ENCODE results near the gene GULP1.
A peak's percentile ranks its signal among the peaks of the same experiment; 100 is the strongest.
"Not testable (repeated sequence)": the region's sequence is repeated elsewhere in the genome, so short reads cannot be mapped to it uniquely, and the experiment has no call there.

GULP1 gene, protein sequence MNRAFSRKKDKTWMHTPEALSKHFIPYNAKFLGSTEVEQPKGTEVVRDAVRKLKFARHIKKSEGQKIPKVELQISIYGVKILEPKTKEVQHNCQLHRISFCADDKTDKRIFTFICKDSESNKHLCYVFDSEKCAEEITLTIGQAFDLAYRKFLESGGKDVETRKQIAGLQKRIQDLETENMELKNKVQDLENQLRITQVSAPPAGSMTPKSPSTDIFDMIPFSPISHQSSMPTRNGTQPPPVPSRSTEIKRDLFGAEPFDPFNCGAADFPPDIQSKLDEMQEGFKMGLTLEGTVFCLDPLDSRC

DNA sequence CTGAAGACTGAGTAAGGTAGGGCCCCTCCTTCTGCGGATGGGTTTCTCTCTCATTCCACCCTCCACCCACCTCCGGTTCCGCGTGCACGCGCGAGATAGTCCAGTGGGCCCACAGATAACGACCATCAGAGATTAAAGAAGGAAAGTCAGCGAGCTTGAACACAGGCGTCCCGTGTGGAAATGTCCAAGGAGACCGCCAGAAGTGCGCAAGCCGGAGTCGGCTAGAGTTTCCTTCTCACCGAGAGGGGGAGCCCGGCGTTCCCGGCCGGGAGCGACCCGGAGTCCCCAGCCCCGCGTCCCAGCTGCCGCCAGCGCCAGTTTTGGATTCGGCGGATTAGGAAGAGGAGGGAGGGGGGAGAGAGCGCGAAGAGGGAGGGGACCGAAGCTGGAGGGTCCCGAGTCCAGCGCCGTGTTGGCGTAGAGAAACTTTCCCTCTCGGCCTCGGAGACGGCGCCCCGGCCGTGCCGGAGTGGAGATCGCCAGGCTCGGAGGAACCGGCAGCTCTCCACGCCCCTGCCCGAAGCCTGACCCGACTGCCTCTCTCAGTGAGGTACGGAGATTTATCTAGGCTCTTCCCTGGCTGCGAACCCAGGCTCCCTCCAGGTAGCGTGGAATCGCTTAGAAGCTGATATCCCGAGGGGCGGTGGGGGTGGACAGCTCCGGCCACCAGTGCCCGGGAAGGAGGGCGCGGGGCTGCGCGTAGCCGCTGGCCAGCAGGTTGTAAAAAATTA lies at the start of gene GULP1:
GULP1 (plus strand) TSS at position 258 of the 731 bp plus-strand sequence. CDS start 185,829 bp downstream, outside the sequence.
- peak; percentile 43 for DNase-seq

DNA sequence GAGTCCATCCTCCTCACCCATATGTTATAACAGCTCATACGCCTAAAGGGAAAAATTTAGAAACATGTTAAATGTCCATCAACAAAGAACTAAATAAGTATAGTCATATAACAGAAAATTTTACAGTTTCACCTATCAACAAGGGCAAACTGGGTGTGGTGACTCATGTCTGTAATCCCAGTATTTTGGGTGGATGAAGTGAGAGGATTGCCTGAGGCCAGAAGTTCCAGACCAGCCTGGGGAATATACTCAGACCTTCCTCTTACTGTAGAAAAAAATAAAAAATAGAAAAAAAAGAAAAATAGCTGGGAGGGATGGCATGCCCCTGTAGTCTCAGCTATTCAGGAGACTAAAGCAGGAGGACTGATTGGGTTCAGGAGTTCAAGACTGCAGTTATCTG lies 48.3 kb upstream of the GULP1 start:
- DNase-seq = no peak

DNA sequence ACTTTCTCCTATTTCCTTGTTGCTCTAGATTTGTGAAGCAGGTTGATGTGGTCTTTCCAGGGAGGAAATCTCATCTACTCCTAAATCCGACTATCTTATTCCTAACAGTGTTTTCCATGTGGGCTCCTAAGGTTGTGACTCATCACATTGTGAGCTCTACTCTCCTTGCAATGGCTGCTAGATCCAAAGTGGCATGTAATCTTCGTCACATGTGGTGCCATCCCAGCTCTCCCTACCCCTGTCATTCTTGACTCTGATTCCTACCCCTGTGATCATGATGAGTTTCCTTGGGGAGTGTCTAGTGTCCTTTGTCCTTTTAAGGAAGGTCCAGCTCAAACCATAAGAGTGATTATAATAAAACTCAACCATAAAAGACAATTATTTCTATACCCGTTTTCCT lies 47.3 kb upstream of the GULP1 start:
- DNase-seq = no peak

DNA sequence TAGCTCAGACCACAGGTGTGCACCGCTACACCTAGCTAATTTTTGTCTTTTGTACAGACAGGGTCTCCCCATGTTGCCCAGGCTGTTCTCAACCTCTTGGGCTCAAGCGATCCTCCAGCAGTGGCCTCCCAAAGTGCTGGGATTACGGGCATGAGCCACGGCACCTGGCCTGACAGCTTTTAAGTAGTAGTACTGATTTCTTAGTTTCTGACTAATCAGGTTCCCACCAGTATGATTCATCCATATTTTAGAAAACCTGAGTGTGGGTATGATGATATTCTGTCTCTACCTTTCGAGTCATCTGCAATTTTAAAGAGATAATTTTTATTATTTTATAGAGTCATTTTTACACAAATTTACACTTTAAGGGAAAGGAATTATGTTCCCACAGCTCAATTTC lies 46.4 kb upstream of the GULP1 start:
- DNase-seq = no peak

DNA sequence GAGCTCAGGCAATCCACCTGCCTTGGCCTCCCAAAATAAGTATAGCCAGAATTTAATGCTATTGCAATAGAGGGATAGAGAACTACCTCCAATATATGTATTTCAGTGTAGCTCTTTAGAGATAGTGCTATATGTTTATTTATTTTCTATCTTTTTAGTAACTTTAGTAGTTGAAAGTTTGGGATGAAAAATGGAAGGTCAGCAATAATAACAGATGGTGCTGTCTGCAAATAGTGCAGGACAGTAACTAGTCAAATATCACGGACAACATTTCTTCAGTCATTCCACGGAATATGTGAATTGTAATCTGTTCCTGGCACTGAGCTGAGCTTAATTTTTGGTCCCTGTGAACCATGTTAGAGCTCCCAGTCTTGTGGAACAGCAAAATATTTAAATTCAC lies 43.2 kb upstream of the GULP1 start:
- DNase-seq = no peak

DNA sequence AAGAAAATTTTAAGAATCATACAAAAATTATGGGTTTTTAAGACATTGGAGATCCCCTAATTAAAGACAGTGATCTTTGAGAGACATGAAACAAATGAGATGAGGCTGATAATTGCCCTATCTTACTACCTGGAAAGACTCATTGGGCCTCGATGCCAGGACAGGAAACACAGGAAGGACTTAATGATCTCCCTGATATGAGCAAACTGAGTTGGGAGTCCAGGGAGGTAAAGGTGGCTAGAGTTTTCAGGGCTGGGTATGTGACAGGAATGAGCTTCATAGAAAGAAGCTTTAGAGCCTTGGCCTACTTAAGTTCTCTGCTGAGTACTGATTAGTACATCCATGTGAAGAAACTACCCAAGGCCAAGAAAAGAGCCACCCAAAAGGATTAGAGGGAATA lies 40.6 kb upstream of the GULP1 start:
- DNase-seq = no peak

DNA sequence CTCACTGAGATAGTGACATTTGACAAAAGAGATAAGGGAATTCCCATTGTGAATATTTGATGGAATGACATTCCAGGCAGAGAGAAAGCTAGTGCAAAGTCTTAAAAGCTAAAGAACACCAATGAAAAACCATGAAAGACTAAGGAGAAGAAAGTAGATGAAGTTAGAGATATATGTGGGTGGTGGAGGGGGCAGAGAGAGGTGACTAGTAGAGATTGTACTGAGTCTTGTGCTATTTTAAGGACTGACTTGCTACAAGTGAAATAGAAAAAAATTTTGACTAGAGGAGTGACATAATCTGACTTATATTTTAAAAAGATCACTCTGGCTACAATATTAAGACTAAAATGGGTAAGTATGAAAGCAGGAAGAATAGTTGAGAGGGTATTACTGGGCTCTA lies 35.3 kb upstream of the GULP1 start:
- no peak for DNase-seq

DNA sequence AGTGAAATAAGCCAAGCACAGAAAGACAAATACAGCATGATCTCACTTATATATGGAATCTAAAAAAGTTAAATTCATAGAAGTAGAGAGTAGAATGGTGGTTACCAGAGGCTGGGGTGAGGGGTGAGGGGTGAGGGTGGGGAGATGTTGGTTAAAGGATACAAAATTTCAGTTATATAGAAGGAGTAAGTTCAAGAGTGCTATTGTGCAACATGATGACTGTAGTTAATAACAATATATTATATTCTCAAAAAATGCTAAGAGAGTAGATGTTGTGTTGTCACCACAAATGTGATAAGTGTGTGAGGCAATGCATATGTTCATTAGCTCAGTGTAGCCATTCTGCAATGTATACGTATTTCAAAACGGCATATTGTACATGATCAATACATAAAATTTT lies 26.4 kb upstream of the GULP1 start:
- DNase-seq = no peak

DNA sequence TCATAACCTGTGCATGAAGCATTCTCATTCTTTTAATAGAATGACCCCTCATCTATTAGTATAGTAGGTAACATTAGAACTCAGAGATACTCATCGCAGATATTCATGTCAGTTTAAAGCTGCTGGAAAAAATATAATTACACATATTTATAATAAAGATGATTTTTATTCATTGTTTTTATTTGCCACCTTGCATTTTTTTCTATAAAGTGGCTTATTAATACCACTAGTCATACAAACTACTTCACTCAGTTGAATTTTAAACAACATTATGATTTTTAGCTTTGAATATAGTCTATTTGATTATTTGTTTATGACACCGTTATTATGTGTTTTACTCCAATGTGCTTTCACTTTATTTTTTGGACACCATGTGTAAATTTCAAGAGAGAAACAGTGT lies 23.9 kb upstream of the GULP1 start:
- DNase-seq = no peak

DNA sequence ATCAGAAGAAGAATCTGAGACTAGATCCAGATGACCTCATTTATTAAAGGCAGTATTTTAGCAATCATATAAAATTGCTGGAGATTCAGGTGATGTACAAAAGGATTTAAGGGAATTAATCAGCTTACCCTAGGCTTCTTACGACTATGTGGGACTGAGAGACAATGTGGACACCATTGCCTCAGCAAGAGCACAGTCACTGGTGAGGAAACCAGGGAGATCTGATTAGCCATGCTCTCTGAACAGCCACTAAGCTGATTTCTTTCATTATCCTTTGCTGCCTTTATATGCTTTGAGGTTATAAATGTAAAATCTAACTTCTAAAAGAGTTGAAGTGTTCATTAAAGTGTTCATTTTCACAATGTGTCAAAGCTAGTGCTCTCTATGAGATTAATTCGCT lies 22.7 kb upstream of the GULP1 start:
- no peak for DNase-seq

DNA sequence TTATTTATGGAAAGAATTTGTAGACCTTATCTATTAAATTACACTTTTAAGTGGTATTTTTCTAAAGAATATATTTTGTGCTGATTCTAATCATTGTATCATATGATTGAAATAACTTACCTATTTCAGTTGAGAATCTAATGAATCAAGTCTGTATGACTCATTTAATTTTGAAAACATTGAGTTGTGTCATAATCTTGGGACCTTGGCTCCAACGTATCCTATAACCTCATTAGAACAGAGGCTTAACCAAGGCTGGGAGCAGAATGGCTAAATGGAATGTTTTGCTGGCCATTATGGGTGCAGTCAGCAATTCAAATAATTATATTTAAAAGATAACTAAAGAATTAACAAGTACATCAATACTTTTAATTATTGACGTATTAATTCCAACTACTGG lies 19.6 kb upstream of the GULP1 start:
- DNase-seq = no peak

DNA sequence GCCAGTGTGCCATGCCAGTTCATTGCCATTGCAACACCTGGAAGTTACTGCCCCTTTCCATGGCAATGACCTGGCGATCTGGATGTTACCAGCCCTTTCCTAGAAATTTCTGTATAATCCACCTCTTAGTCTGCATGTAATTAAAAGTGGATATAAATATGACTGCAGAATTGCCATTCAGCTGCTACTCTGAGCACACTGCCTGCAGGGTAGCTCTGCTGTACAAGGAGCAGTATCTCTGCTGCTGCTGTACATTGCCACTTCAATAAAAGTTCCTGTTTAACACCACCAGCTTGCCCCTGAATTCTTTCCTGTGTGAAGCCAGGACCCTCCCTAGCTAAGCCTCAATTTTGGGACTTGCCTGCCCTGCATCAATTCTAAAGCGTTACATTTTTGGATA lies 17.4 kb upstream of the GULP1 start:
- no peak for DNase-seq

DNA sequence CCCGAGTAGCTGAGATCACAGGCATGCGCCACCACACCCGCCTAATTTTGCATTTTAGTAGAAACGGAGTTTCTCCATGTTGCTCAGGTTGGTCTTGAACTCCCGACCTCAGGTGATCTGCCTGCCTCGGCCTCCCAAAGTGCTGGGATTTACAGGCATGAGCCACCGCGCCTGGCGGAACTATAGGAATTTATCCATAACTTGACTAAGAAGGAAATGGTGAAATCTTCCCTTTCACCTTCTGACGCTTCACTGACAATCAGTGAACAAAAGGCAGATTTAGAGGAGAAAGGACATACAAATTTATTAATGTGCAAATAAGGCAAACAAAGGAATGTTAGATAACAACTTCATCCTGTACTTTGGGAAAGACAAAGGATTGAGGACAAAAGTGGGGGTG lies 15.4 kb upstream of the GULP1 start:
- DNase-seq = no peak

DNA sequence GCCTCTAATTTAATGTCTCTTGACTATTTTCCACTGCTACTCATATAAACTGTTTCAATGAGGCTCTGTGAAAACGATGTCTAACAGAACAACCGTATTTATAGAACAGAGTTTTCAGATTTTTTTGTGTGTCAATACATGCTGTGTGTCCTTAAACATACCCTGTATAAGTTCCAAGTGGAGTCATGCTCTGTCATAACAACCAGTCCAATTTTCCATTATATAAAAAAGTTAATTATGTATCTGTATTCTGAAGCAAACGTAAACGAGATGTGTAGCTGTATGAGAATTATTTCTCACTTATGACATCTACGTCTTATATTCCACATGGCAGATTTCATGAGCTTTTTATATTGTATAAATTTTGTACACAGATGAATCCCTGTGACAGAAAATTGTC lies 13.9 kb upstream of the GULP1 start:
- no peak for DNase-seq

DNA sequence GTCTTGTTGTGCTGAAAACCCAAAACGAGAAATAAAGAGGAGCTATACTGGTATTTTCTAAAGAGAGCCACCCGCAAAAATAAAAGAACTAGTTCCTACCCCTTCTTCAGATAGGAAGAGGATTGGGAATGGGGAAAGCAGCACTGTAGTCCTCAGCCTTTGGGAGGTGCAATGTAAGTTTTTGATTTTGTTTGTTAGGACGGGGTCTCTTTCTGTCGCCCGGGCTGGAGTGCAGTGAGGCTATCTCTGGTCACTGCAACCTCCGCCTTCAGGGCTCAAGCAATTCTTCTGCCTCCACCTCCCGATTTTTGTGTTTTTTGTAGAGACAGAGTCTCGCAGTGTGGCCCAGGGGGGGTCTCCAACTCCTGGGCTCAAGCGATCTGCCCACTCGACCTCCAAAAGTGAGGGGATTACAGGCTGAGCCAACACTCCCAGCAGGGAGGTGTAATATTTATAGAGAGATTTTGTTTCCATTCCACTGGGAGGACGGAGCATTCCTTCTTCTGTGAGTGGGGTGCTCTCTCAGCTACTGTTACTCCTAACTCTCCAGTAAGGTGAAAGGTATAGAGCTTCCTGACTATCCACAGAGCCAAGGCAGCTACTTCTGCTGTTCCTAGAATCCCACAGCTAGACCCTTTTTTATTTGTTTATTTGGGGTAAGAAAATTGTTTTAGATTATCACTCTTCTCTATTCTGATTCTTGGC lies 13.1 kb upstream of the GULP1 start:
- DNase-seq = no peak

DNA sequence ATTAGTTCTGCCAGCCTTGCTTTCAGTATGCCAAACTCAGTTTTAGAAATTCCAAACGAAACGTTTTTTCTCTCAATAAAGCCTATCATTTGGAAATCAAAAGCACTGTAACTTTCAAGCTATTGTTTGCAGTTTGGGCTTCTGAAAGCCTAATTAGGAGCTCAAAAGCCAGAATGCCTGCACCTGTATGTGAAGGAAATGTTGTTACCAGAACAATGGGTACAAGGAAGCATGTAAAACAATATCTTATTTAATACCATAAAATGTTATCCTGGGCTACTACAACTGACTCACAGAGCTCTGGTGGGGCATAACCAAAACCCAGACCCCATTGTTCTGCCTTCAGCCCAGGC lies 12.6 kb upstream of the GULP1 start:
- DNase-seq = no peak

DNA sequence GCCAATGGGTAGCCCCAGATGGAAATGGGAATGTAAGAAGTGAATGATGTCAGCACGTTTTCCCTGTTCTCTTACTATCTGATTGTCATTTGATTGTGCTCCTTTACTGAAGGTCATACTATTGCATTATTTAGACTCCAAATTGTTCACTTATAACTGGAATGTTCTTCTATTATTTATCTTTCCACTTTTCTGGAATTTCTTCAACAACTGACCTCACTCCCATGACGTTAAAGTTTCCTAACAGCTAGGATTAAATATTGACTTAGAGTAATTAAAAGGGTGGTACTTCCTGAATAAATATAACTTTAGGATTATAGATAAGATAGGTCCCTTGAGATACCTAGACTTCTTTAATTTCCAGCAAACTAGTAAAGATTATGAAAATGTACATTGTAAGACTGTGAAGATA lies 10.9 kb upstream of the GULP1 start:
- no peak for DNase-seq

DNA sequence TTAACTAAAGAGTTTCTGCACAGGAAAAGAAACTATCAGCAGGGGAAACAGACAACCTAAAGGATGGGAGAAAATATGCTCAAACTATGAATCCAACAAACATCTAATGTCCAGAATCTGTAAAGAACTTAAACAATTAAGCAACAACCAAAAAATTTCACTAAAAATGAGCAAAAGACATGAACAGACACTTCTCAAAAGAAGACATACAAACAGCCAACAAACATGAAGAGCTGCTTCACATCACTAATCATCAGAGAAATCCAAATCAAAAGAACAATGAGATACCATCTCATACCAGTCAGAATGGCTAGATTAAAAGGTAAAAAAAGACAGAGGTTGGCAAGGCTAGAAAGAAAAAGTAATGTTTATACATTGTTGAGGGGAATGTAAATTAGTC lies 8.8 kb upstream of the GULP1 start:
- DNase-seq = no peak

DNA sequence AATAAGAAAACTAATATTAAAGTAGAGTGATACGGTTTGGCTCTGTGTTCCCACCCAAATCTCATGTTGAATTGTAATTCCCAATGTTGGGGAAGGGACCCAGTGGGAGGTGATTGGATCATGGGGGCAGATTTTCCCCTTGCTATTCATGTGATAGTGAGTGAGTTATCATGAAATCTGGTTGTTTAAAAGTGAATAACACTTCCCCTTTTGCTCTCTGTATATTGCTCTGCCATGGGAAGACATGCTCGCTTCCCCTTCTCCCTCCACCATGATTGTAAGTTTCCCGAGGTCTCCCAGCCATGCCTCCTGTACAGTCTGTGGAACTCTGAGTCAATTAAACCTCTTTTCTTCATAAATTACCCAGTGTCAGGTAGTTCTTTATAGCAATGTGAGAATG lies 7.4 kb upstream of the GULP1 start:
- not testable (repeated sequence) for DNase-seq

DNA sequence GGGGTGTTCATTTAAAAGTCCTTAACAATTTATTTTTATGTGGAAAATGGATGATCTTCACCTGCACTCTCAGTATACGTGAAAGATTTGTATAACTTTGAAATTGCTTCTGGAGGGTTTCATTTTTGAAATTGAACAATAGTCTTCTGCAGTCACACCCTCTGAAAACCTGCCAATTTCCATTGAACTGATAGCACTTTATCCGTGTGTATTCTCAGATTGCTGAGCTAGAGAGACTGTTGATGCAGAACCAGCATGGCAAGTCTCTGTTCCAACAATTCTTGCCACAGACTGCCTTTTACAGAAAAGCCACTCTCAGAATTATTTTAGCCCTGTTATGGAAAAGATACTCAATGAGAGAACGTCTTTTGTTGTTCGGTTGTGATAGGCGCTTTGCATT lies 6.6 kb upstream of the GULP1 start:
- no peak for DNase-seq

DNA sequence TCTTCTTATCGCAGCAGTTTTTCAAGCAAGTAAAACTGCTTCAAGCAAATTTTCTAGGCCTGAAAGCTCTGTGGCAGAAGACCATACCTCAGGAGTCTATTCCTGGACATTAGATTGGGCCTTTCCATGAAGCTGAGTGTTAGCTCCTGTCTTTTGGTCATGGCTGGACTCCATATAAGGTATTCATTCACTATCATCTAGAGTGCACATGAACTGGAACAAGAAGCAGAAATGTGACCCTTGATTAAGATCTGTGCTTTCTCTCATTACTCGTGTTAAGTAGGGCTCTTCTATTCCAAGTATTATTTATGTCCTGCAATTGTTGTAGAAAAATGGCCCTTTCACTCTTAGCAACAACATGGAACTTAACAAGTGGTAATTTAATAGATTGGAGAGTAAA lies 5.9 kb upstream of the GULP1 start:
- no peak for DNase-seq

DNA sequence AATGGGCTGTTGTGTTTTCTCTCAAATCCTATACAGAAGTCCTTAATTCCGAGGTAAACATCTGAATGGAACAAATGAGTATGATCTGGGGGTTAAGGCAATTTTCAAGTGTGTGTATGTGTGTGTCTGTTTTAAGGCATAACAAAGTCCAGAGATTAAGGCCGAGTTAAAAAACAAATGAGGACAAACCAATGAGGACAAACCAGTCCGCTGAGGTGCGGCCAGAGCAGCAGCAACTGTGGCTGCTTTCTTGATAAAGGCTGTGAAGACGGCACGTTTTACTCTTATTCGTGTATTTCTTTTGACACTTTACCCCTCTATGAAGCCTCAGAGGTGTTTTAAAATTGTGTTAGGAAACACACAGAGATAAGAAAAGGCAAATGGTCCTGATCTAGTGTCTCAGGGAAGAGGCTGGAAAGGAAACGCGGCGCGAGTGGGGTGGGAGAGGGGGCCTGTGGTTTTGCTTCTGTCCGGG lies 495 bp upstream of the GULP1 start:
- DNase-seq = no peak

DNA sequence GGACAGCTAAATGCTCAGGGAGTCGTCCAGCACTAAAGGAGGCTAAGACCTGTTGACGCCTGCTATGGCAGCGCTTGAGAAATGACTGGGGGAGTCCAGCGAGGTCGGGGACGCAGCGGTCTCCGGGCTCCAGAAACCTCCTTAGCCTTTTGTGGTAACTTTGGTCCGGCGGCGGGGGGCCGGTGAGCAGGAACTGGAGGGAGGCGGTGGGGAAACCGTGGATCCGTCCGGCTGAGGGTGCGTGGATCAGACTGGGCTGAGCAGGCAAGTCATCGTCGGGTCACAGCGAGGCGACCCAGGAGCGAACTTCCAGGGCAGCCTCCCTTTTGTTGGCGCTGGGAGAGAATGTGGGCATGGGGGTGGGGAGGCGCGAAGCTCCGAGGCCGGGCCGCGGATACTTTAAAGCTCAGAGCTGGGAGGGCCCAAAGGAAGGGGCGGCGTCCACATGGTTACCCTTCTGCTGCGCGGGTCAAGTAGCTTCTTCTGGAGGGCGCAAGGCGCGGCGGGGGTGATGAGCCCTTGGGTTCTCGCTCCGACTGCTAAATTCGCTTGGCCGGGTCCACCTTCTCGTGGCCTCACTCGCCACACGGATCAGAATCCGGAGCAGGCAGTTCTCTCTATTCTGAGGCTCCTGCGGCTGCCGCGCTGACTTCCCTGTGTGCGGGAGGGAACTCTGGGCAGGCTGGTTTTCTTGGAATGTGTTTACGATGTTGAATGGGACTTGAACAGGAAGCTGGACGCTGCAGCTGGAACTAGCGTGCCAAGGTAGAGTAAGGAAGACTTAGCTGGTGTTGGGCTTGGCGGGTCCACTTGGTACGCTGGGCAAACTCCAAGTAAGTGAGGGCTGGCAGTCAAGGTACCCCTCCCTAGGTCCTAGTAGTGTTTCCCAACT lies 920 bp downstream of the GULP1 start:
- DNase-seq = peak; percentile 8

All from COR-L47 (cell line).